Measurements from ENCODE around the gene LHFPL3.

The LHFPL3 gene

DNA sequence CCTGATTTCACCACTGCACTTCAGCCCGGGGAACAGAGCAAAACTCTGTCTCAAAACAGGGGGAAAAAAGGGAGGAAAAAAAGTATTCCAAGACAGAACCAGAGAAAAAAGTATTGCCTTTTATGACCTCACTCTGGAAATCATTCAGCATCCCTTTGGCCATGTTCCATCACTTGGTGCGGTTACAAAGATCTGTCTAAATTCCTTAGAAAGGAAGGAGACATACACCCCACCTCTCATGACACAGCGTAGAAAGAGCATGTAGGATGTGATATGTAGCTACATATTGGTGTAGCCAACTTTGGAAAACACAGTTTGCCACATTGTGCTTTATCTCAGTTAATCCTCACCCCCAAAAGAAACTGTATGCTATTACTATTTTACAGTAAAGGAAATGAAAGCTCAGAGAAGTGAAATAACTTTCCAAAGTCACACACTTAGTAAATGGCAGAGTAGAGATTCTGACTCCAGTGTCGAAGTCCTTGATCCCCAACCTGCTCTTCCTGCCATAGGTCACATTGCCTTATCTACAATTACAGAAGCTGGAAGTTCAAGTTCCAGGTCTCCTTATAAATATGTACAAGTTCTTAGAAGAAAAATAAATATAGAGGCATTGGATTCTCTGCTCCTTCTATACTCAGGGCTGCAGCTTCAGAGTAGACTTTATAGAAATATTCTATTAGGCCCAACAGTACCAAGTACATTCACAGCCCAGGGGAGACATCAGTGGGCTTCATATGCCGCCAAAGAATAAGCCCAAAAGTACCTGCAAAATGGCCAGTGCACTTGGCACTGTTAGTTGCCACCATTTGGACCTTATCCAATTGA lies 594.0 kb downstream of the LHFPL3 start:
- no peak for TF ChIP-seq EP300 (IDR thresholded peaks at IDR 0.05; ENCODE audit: borderline replicate concordance)
- no peak for TF ChIP-seq EGR1 (IDR thresholded peaks at IDR 0.05)
- TF ChIP-seq ZBTB7A (IDR thresholded peaks at IDR 0.05; ENCODE audit: low read depth), result no peak
- no peak for TF ChIP-seq FOXM1 (IDR thresholded peaks at IDR 0.05; ENCODE audit: borderline replicate concordance, low read depth)
- TF ChIP-seq, protein P1, sequence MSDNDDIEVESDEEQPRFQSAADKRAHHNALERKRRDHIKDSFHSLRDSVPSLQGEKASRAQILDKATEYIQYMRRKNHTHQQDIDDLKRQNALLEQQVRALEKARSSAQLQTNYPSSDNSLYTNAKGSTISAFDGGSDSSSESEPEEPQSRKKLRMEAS (IDR thresholded peaks at IDR 0.05), result no peak
- no peak for TF ChIP-seq NFIC (IDR thresholded peaks at IDR 0.05)
- TF ChIP-seq YY1 (IDR thresholded peaks at IDR 0.05; ENCODE audit: low read depth), result no peak
- no peak for TF ChIP-seq CEBPB (IDR thresholded peaks at IDR 0.05)
- TF ChIP-seq CREB1 (IDR thresholded peaks at IDR 0.05; ENCODE audit: low read depth), result no peak
- TF ChIP-seq, protein P2, sequence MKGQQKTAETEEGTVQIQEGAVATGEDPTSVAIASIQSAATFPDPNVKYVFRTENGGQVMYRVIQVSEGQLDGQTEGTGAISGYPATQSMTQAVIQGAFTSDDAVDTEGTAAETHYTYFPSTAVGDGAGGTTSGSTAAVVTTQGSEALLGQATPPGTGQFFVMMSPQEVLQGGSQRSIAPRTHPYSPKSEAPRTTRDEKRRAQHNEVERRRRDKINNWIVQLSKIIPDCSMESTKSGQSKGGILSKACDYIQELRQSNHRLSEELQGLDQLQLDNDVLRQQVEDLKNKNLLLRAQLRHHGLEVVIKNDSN (IDR thresholded peaks at IDR 0.05), result no peak
- no peak for TF ChIP-seq TCF12 (IDR thresholded peaks at IDR 0.05; ENCODE audit: low read depth)
- TF ChIP-seq, protein P3, sequence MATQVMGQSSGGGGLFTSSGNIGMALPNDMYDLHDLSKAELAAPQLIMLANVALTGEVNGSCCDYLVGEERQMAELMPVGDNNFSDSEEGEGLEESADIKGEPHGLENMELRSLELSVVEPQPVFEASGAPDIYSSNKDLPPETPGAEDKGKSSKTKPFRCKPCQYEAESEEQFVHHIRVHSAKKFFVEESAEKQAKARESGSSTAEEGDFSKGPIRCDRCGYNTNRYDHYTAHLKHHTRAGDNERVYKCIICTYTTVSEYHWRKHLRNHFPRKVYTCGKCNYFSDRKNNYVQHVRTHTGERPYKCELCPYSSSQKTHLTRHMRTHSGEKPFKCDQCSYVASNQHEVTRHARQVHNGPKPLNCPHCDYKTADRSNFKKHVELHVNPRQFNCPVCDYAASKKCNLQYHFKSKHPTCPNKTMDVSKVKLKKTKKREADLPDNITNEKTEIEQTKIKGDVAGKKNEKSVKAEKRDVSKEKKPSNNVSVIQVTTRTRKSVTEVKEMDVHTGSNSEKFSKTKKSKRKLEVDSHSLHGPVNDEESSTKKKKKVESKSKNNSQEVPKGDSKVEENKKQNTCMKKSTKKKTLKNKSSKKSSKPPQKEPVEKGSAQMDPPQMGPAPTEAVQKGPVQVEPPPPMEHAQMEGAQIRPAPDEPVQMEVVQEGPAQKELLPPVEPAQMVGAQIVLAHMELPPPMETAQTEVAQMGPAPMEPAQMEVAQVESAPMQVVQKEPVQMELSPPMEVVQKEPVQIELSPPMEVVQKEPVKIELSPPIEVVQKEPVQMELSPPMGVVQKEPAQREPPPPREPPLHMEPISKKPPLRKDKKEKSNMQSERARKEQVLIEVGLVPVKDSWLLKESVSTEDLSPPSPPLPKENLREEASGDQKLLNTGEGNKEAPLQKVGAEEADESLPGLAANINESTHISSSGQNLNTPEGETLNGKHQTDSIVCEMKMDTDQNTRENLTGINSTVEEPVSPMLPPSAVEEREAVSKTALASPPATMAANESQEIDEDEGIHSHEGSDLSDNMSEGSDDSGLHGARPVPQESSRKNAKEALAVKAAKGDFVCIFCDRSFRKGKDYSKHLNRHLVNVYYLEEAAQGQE (IDR thresholded peaks at IDR 0.05; ENCODE audit: low read depth), result no peak
- no peak for TF ChIP-seq RAD21 (IDR thresholded peaks at IDR 0.05; ENCODE audit: low read depth)
- no peak for TF ChIP-seq TEAD4 (IDR thresholded peaks at IDR 0.05)
- TF ChIP-seq TAF1 (IDR thresholded peaks at IDR 0.05; ENCODE audit: low read depth), result no peak

DNA sequence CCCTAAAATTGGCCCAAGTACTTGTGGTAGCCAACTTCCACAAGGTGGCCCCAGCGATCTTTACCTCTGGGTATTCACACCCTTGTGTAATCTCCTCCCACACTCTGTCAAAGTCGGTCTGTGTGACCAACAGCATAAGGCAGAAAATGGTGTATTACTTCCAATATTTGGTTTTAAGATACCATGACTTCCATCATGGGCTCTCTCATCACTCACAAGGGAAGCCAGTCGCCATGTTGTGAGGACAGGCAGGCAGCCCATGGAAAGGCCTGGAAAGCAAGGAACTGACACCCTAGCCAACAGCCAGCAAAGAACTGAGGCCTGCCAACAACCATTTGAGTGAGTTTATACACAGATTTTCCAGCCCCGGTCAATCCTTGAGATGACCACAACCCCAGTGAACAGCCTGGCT lies 594.6 kb downstream of the LHFPL3 start:
- TF ChIP-seq EGR1 (IDR thresholded peaks at IDR 0.05), result 0 out of 2 replicates have a peak, but pooled peaks have one; percentile 21
- peak; percentile 99 for TF ChIP-seq RAD21 (IDR thresholded peaks at IDR 0.05; ENCODE audit: low read depth)
- peak; percentile 72 for TF ChIP-seq CEBPB (IDR thresholded peaks at IDR 0.05)
- no peak for TF ChIP-seq ZBTB7A (IDR thresholded peaks at IDR 0.05; ENCODE audit: low read depth)
- TF ChIP-seq NFIC (IDR thresholded peaks at IDR 0.05), result peak; percentile 88
- TF ChIP-seq TAF1 (IDR thresholded peaks at IDR 0.05; ENCODE audit: low read depth), result no peak
- TF ChIP-seq, protein P1 (IDR thresholded peaks at IDR 0.05), result no peak
- no peak for TF ChIP-seq TCF12 (IDR thresholded peaks at IDR 0.05; ENCODE audit: low read depth)
- TF ChIP-seq FOXM1 (IDR thresholded peaks at IDR 0.05; ENCODE audit: borderline replicate concordance, low read depth), result 0 out of 2 replicates have a peak, but pooled peaks have one; percentile 13
- peak; percentile 49; the same call in 1 of the 2 replicates for TF ChIP-seq YY1 (IDR thresholded peaks at IDR 0.05; ENCODE audit: low read depth)
- no peak for TF ChIP-seq TEAD4 (IDR thresholded peaks at IDR 0.05)

DNA sequence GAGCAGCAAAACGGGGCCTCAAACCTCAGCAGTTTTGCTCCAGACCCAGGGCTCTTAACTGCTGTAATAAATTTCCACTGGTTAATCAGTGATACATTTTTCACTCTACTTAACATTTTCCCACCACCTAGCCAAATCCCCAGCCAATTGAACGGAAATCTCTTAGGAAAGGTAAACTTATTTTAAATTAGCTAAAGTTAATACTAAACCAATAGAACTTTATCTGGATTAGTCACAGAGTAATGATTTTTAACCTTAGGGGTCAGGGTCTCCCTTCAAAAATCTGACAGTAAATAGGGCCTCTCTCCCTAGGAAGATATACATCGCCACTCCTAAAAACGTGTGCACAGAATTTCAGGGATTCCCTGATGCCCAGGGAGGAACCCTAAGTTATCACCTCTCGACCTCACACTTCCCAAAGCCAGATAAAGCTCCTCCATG lies 598.2 kb downstream of the LHFPL3 start:
- no peak for TF ChIP-seq CEBPB (IDR thresholded peaks at IDR 0.05)
- no peak for TF ChIP-seq TEAD4 (IDR thresholded peaks at IDR 0.05)
- TF ChIP-seq ZBTB7A (IDR thresholded peaks at IDR 0.05; ENCODE audit: low read depth), result no peak
- TF ChIP-seq EGR1 (IDR thresholded peaks at IDR 0.05), result no peak
- no peak for TF ChIP-seq TCF12 (IDR thresholded peaks at IDR 0.05; ENCODE audit: low read depth)
- TF ChIP-seq RAD21 (IDR thresholded peaks at IDR 0.05; ENCODE audit: low read depth), result no peak
- TF ChIP-seq CREB1 (IDR thresholded peaks at IDR 0.05; ENCODE audit: low read depth), result no peak
- TF ChIP-seq YY1 (IDR thresholded peaks at IDR 0.05; ENCODE audit: low read depth), result no peak
- TF ChIP-seq TAF1 (IDR thresholded peaks at IDR 0.05; ENCODE audit: low read depth), result no peak
- TF ChIP-seq, protein P3 (IDR thresholded peaks at IDR 0.05; ENCODE audit: low read depth), result no peak
- no peak for TF ChIP-seq FOXM1 (IDR thresholded peaks at IDR 0.05; ENCODE audit: borderline replicate concordance, low read depth)
- no peak for TF ChIP-seq EP300 (IDR thresholded peaks at IDR 0.05; ENCODE audit: borderline replicate concordance)
- TF ChIP-seq, protein P1 (IDR thresholded peaks at IDR 0.05), result no peak
- TF ChIP-seq NFIC (IDR thresholded peaks at IDR 0.05), result no peak
- TF ChIP-seq, protein P2 (IDR thresholded peaks at IDR 0.05), result no peak

DNA sequence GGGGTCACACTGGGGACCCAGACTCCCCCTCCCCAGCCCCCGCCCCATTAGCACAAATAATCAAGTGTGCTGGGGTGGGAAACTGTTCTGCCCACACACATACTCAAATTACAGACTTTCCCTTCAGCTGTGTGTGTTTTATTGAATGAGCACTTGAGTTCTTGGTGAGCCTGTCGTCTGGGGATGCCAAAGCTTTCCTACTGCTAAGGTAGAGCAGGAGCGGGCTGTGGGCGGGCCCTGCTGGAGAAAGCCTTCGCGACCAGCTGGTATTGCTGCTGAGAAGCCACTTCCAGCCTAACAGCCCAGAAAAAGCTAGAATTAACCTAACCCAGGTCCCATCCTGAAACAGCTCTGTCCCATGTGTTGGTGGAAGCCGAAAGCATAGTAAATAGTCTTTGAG lies 598.7 kb downstream of the LHFPL3 start:
- TF ChIP-seq ZBTB7A (IDR thresholded peaks at IDR 0.05; ENCODE audit: low read depth) (no peak), CREB1 (IDR thresholded peaks at IDR 0.05; ENCODE audit: low read depth) (no peak), TEAD4 (IDR thresholded peaks at IDR 0.05) (no peak), NFIC (IDR thresholded peaks at IDR 0.05) (no peak), TAF1 (IDR thresholded peaks at IDR 0.05; ENCODE audit: low read depth) (no peak), EP300 (IDR thresholded peaks at IDR 0.05; ENCODE audit: borderline replicate concordance) (no peak), EGR1 (IDR thresholded peaks at IDR 0.05) (no peak)
- TF ChIP-seq, protein P3 (IDR thresholded peaks at IDR 0.05; ENCODE audit: low read depth), result no peak
- TF ChIP-seq, protein P2 (IDR thresholded peaks at IDR 0.05), result no peak
- TF ChIP-seq, protein P1 (IDR thresholded peaks at IDR 0.05), result no peak

All from Ishikawa (cell line).